Vagina (tissue), 2 donors: Measurements from ENCODE around the gene MYH9.

Experiments
- CTCF ChIP-seq, 3 experiments: fragments of 450-650 bp in 2 of 3; fragments of 200-600 bp in 1 of 3; sonication (generic) in 1 of 3; IDR thresholded peaks; one replicate each; pipeline ENCODE4 v1.5.1; 2017 to 2019; ENCODE audit warnings: antibody characterized with exemption in 3 of 3, mild to moderate bottlenecking in 2 of 3, moderate library complexity in 2 of 3
- POLR2A ChIP-seq, 2 donors: fragments of 450-650 bp; IDR thresholded peaks; one replicate each; pipeline ENCODE4 v1.6.1; 2017; ENCODE audit warnings: antibody characterized with exemption in 2 of 2, mild to moderate bottlenecking in 2 of 2, moderate library complexity in 2 of 2
- POLR2AphosphoS5 ChIP-seq, 2 donors: sonication (generic); formaldehyde crosslinking; IDR thresholded peaks; one replicate each; pipeline ENCODE4 v1.9.0; 2017; ENCODE audit warnings: antibody characterized with exemption in 2 of 2, mild to moderate bottlenecking in 2 of 2, low read depth in 1 of 2; ENCODE audit not compliant: insufficient read depth in 1 of 2

DNA sequence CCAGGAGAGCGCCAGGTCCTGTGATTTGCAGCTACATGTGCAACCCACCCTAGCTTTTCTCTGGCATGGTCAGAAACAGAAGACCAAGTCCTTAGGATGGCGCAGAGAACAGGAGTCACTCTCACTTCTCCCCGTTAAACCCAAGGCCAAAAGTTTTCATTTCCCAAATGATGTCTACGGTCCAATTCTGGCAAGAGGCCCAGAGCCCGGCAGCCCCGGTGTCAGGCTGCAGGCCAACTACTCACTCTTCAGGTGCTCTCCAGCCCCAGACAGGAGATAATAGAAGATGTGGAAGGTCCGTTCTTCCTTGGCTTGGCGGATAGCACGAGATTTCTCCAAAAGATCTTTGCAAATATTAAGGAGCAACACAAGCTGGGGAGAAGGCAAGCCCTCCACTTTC, 67.2 kb downstream of the MYH9 start:
- TF ChIP-seq POLR2AphosphoS5 (IDR thresholded peaks at IDR 0.05; ENCODE audit: insufficient read depth in 1 of 2, low read depth in 1 of 2): no peak
- no peak for TF ChIP-seq CTCF (IDR thresholded peaks at IDR 0.05)
- no peak for TF ChIP-seq POLR2A (IDR thresholded peaks at IDR 0.05)
